HFFc6 (cell line): ENCODE results near the gene RIPOR1. TPM values are rescaled to one million over a fixed set of nuclear protein-coding genes. Genes with fewer than 3 reads are reported as not detected.

Source experiments
- DNase-seq: peaks from one replicate; pipeline ENCODE4 v3.0.0-alpha.2; 2018
- H3K27ac Mint-ChIP-seq: 2 replicates; pipeline ENCODE4 v1.8.0; 2020; ENCODE audit warnings: mild to moderate bottlenecking, mixed read lengths
- H3K27me3 Mint-ChIP-seq: 2 replicates; pipeline ENCODE4 v1.8.0; 2021; ENCODE audit warnings: mild to moderate bottlenecking, moderate library complexity, mixed read lengths; ENCODE audit not compliant: insufficient read depth
- H3K36me3 Mint-ChIP-seq: 2 replicates; pipeline ENCODE4 v1.8.0; 2021; ENCODE audit warnings: low read depth, mixed read lengths
- H3K4me1 Mint-ChIP-seq: 2 replicates; pipeline ENCODE4 v1.8.0; 2020; ENCODE audit warnings: low read depth, mixed read lengths
- H3K4me3 Mint-ChIP-seq: 2 replicates; pipeline ENCODE4 v1.8.0; 2020; ENCODE audit warnings: mild to moderate bottlenecking, moderate library complexity, mixed read lengths
- H3K9me3 Mint-ChIP-seq: 2 replicates; pipeline ENCODE4 v1.8.0; 2020; ENCODE audit warnings: mild to moderate bottlenecking, mixed read lengths
- total RNA-seq, 6 experiments: library from RNA; stranded (reverse); fragmentation: NEBNext Ultra II Directional; extraction: Animal tissue kit (Norgen Biotek cat#: 25700); gene quantifications; 2 replicates in 1 of 6; 3 replicates in 5 of 6; pipeline ENCODE4 v1.2.3, GENCODE V29; 2021
- TF ChIP-seq, protein P1 (sequence below): fragments of 200-600 bp; sonication (generic); IDR thresholded peaks from 2 replicates; pipeline ENCODE4 v1.5.0; 2021; ENCODE audit warnings: antibody characterized with exemption, mild to moderate bottlenecking

Gene RIPOR1
- total RNA-seq, 6 experiments from 2014 or later, result 72.2 to 101 (median 82.9) TPM

DNA sequence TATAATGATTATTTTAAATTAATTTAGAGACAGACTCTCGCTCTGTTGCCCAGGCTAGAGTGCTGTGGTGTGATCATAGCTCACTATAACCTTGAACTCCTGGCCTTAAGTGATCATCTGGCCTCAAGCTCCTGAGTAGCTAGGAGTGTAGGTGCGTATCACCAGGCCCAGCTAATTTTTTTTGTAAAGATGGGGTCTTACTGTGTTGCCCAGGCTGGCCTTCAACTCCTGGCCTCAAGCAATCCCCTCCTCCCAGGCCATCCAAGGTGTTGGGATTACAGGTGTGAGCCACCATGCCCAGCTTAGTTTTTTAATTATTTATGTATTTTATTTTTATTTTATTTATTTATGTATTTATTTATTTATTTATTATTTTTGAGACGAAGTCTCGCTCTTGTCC is 51.6 kb downstream of the RIPOR1 start:
- H3K9me3 Mint-ChIP-seq, result no peaks in the 10 kb centered on the region
- TF ChIP-seq, protein P1, sequence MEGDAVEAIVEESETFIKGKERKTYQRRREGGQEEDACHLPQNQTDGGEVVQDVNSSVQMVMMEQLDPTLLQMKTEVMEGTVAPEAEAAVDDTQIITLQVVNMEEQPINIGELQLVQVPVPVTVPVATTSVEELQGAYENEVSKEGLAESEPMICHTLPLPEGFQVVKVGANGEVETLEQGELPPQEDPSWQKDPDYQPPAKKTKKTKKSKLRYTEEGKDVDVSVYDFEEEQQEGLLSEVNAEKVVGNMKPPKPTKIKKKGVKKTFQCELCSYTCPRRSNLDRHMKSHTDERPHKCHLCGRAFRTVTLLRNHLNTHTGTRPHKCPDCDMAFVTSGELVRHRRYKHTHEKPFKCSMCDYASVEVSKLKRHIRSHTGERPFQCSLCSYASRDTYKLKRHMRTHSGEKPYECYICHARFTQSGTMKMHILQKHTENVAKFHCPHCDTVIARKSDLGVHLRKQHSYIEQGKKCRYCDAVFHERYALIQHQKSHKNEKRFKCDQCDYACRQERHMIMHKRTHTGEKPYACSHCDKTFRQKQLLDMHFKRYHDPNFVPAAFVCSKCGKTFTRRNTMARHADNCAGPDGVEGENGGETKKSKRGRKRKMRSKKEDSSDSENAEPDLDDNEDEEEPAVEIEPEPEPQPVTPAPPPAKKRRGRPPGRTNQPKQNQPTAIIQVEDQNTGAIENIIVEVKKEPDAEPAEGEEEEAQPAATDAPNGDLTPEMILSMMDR, result no peak
- no peak for DNase-seq
- no peaks in the 10 kb centered on the region for H3K4me1 Mint-ChIP-seq
- H3K27me3 Mint-ChIP-seq, result no peaks in the 10 kb centered on the region; the same call in 1 of the 2 replicates
- no peak overlapping the region for H3K27ac Mint-ChIP-seq
- H3K36me3 Mint-ChIP-seq, result peaks cover 15% of the 10 kb centered on the region; the same call in 1 of the 2 replicates
- H3K4me3 Mint-ChIP-seq, result no peak overlapping the region

DNA sequence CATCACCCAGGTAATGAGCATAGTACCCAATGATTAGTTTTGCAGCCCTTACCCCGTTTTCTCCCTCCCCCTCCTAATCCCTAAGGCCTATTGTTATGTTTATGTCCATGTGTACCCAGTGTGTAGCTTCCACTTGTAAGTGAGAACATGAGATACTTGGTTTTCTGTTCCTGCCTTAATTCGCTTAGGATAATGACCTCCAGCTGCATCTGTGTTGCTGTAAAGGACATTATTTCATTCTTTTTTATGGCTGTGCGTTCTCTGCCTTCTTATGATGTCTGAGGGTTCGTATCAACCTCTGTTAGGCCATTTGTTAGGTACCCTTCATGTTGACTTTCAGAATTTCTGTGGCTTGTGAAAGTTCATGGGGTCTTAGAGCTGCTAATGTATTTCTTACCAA is 64.7 kb downstream of the RIPOR1 start:
- Mint-ChIP-seq H3K27me3 (no peaks in the 10 kb centered on the region; the same call in 1 of the 2 replicates), H3K4me1 (peaks cover 30% of the 10 kb centered on the region), H3K36me3 (no peaks in the 10 kb centered on the region), H3K9me3 (no peaks in the 10 kb centered on the region), H3K27ac (no peak overlapping the region; the same call in 1 of the 2 replicates), H3K4me3 (no peak overlapping the region)
- TF ChIP-seq, protein P1, result no peak
- no peak for DNase-seq

DNA sequence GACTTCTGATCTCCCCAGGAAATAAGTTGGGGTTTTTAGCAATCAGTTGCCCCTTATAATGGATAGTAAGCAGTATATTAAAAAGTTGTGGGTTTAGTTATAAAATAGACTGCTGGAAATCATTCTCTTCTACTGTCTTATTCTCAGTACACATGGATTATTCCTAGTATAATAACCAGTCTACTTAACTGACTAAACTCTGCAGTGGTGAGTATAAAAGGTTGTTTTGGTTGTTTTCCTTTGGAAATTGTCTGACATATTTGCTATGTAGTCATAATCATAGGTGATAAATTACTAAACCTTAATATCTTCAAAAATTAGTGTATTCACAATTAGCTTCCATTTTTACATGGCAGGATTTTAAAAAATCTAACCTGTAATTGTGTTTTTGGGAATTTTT is 65.1 kb downstream of the RIPOR1 start:
- Mint-ChIP-seq H3K4me1 (peaks cover 30% of the 10 kb centered on the region), H3K27me3 (no peaks in the 10 kb centered on the region; the same call in 1 of the 2 replicates), H3K27ac (no peak overlapping the region; the same call in 1 of the 2 replicates), H3K4me3 (no peak overlapping the region), H3K36me3 (no peaks in the 10 kb centered on the region), H3K9me3 (no peaks in the 10 kb centered on the region)
- DNase-seq, result no peak
- TF ChIP-seq, protein P1, result no peak

DNA sequence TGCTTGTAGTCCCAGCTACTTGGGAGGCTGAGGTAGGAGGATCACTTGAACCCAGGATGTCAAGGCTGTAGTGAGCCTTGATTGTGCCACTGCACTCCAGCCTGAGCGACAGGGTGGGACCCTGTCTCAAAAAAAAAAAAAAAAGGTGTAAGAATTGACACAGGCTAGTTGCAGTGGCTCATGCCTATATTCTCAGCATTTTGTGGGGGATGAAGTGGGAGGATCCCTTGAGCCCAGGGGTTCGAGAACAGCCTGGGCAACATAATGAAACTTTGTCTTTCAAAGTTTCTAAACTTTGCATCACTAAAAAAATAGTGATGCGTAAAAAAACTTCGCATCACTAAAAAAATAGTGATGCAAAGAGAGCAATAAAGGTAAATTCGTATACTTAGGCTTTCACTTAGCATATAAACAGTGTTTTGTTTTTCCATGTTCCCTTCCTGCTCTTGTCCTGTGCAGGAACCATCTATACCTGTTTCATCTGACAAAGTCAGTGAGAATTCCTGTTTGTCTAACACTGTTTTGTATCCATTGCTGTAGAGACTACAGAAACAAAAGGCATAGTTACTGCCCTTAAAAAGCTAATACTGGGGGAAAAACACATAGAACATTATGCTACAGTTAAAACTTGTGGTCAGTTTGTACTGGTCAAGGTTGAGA is 65.8 kb downstream of the RIPOR1 start:
- Mint-ChIP-seq H3K9me3 (no peaks in the 10 kb centered on the region), H3K4me1 (peaks cover 30% of the 10 kb centered on the region), H3K4me3 (no peak overlapping the region), H3K27me3 (no peaks in the 10 kb centered on the region; the same call in 1 of the 2 replicates), H3K27ac (peak overlapping the region; percentile 40), H3K36me3 (no peaks in the 10 kb centered on the region)
- TF ChIP-seq, protein P1, result no peak
- no peak for DNase-seq

DNA sequence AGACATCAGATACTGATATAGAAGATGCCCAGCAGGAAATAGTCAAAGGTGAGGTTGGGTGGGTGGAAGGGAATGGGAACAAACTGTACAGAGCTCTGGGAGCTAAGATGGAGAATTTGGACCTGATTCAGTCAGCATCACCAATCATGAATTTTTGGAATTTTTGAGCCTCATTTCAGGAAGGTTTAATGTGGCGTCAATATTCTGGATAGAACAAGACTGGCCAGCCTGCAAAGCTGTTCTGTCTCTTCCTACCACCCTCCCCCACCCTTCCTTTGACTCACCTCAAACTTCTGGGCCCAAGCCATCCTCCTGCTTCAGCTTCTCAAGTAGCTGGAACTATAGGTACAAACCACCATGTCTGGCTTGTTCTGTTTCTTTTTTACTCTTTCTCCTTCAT is 66.3 kb downstream of the RIPOR1 start:
- Mint-ChIP-seq H3K4me1 (peaks cover 30% of the 10 kb centered on the region), H3K9me3 (no peaks in the 10 kb centered on the region), H3K36me3 (no peaks in the 10 kb centered on the region), H3K27me3 (no peaks in the 10 kb centered on the region; the same call in 1 of the 2 replicates), H3K27ac (peak overlapping the region; percentile 24), H3K4me3 (no peak overlapping the region)
- TF ChIP-seq, protein P1, result no peak
- peak; percentile 2 for DNase-seq

Other genes with a start within 250 kb of the RIPOR1 start
- gene PLEKHG4, start 249.3 kb upstream of the RIPOR1 start, total RNA-seq, result 10 to 100 TPM in 5 of 6 experiments, 1 to 10 TPM in 1; 8.6 to 14.1 (median 13.0) TPM
- gene KCTD19, start 202.1 kb upstream of the RIPOR1 start, total RNA-seq, result not detected
- gene LRRC36, start 202.0 kb upstream of the RIPOR1 start, total RNA-seq, result not detected
- under 1 TPM in 2 of 6 experiments, not detected in 4; 0.21 to 0.28 TPM for gene TPPP3, start 135.3 kb upstream of the RIPOR1 start, total RNA-seq
- 1 to 10 TPM; 2.1 to 5.4 (median 2.8) TPM for gene ZDHHC1, start 112.4 kb upstream of the RIPOR1 start, total RNA-seq
- gene HSD11B2, start 97.7 kb upstream of the RIPOR1 start, total RNA-seq, result not detected
- 100 to 1,000 TPM; 102 to 130 (median 118) TPM for gene ATP6V0D1, start 47.7 kb upstream of the RIPOR1 start, total RNA-seq
- not detected for gene AGRP, start 45.3 kb upstream of the RIPOR1 start, total RNA-seq
- 10 to 100 TPM; 22.6 to 31.1 (median 29.4) TPM for gene CTCF, start 33.7 kb downstream of the RIPOR1 start, total RNA-seq
- gene CARMIL2, start 116.3 kb downstream of the RIPOR1 start, total RNA-seq, result 1 to 10 TPM; 1.6 to 2.7 (median 1.8) TPM
- 10 to 100 TPM; 18.0 to 25.8 (median 23.9) TPM for gene ACD, start 131.4 kb downstream of the RIPOR1 start, total RNA-seq
- gene PARD6A, start 132.1 kb downstream of the RIPOR1 start, total RNA-seq, result 1 to 10 TPM in 1 of 6 experiments, under 1 TPM in 5; 0.55 to 1.1 (median 0.86) TPM
- gene ENKD1, start 137.9 kb downstream of the RIPOR1 start, total RNA-seq, result 10 to 100 TPM in 1 of 6 experiments, 1 to 10 TPM in 5; 7.4 to 10.8 (median 8.9) TPM
- 1 to 10 TPM; 1.0 to 1.9 (median 1.6) TPM for gene C16orf86, start 138.0 kb downstream of the RIPOR1 start, total RNA-seq
- 10 to 100 TPM; 14.4 to 19.4 (median 16.9) TPM for gene GFOD2, start 190.5 kb downstream of the RIPOR1 start, total RNA-seq